Esophagus muscularis mucosa (tissue), 4 donors: ENCODE results near the gene CFAP57.

Experiments
- CTCF ChIP-seq, 3 experiments: fragments of 200-600 bp in 2 of 3; fragments of 450-650 bp in 1 of 3; sonication (generic) in 2 of 3; IDR thresholded peaks; one replicate each; pipeline ENCODE4 v1.5.1; 2017 to 2019; ENCODE audit warnings: antibody characterized with exemption in 3 of 3, mild to moderate bottlenecking in 2 of 3, moderate library complexity in 1 of 3
- EP300 ChIP-seq: sonication (generic); formaldehyde crosslinking; IDR thresholded peaks from one replicate; pipeline ENCODE4 v1.6.1; 2017; ENCODE audit warnings: antibody characterized with exemption
- POLR2AphosphoS5 ChIP-seq, 2 donors: sonication (generic); formaldehyde crosslinking; IDR thresholded peaks; one replicate each; pipeline ENCODE4 v1.6.1; 2017; ENCODE audit warnings: antibody characterized with exemption in 2 of 2

- TF ChIP-seq POLR2AphosphoS5 (IDR thresholded peaks at IDR 0.05) (peak; percentile 20 to 50), EP300 (no peak), CTCF (IDR thresholded peaks at IDR 0.05) (no peak)
These were observed 420 bp downstream of the CFAP57 start for GRCh38 chr1:43172527-43172972.
